Left lung (tissue), 10 donors: ENCODE measurements around the gene SMIM13. TPM values are rescaled to one million over a fixed set of nuclear protein-coding genes. Genes with fewer than 3 reads are reported as not detected.

Source experiments
- ATAC-seq: fragments of 200-7000 bp; cut with Tn5 transposase; one replicate; pipeline ENCODE4 v1.9.1; 2020; ENCODE audit warnings: moderate library complexity
- DNase-seq, 4 donors: peaks; one replicate each; pipeline ENCODE4 v3.0.0-alpha.2; 2013 to 2020
- H3K27ac ChIP-seq, 2 donors: fragments of 200-600 bp; sonication (generic) in 1 of 2; one replicate each; pipeline versions ENCODE4 v1.5.0 to v1.8.0; 2020 to 2021
- H3K27me3 ChIP-seq, 2 donors: fragments of 200-600 bp; sonication (generic) in 1 of 2; one replicate each; pipeline versions ENCODE4 v1.5.0 to v1.8.0; 2020 to 2021
- H3K36me3 ChIP-seq, 2 donors: fragments of 200-600 bp; sonication (generic) in 1 of 2; one replicate each; pipeline versions ENCODE4 v1.5.0 to v1.8.0; 2020 to 2021
- H3K4me1 ChIP-seq, 2 donors: fragments of 200-600 bp; one replicate each; pipeline ENCODE4 v1.8.0; 2021
- H3K4me3 ChIP-seq, 2 donors: fragments of 200-600 bp; sonication (generic) in 1 of 2; one replicate each; pipeline versions ENCODE4 v1.5.0 to v1.8.0; 2020 to 2021; ENCODE audit warnings: mild to moderate bottlenecking in 1 of 2
- H3K9me3 ChIP-seq, 2 donors: fragments of 200-600 bp; sonication (generic) in 1 of 2; one replicate each; pipeline versions ENCODE4 v1.5.0 to v1.8.0; 2020 to 2021
- CTCF ChIP-seq, 2 donors: fragments of 200-600 bp; sonication (generic) in 1 of 2; IDR thresholded peaks; one replicate each; pipeline versions ENCODE4 v1.5.0 to v1.8.0; 2021; ENCODE audit warnings: antibody characterized with exemption in 2 of 2
- intact Hi-C, 2 donors: fragments of 100-400 bp; cut with DNase I; formaldehyde crosslinking; loops; one replicate each; pipeline versions ENCODE4 v1.11.2 to v1.14.2; 2022
- polyA plus RNA-seq, 6 donors: library from polyadenylated mRNA; unstranded; fragments of 120-200 nt; gene quantifications; one replicate each; pipeline ENCODE4 v1.2.1, GENCODE V29; 2013; ENCODE audit not compliant: insufficient read length in 6 of 6
- total RNA-seq, 2 donors: library from RNA; stranded (reverse); fragmentation: NEBNext Ultra II Directional; extraction: Animal tissue kit (Norgen Biotek cat#: 25700); gene quantifications; one replicate each; pipeline ENCODE4 v1.2.1, GENCODE V29; 2021
- donor health status: DM: no; HTN: yes; CAD: no.
- donor health status: DM: no; HTN: no; CAD: no.

The SMIM13 gene
- total and polyA plus RNA-seq, 8 donors = 9.6 to 18.1 (median 15.8) TPM

- Histone ChIP-seq H3K36me3 (no peaks in the 10 kb centered on the region), H3K4me1 (no peaks in the 10 kb centered on the region), H3K9me3 (no peaks in the 10 kb centered on the region), H3K4me3 (no peak overlapping the region), H3K27ac (no peak overlapping the region), H3K27me3 (no peaks in the 10 kb centered on the region)
- no peak for TF ChIP-seq CTCF (IDR thresholded peaks at IDR 0.05)
- intact Hi-C loops = no loop called here
- DNase-seq = no peak
- no peak for ATAC-seq
These were observed 66.6 kb downstream of the SMIM13 start for GRCh38 chr6:11160199-11160598.

GRCh38 chr6:11161031-11161956 is 67.7 kb downstream of the SMIM13 start:
- Histone ChIP-seq H3K27ac (no peak overlapping the region), H3K4me1 (no peaks in the 10 kb centered on the region), H3K4me3 (no peak overlapping the region), H3K36me3 (no peaks in the 10 kb centered on the region), H3K9me3 (no peaks in the 10 kb centered on the region), H3K27me3 (no peaks in the 10 kb centered on the region)
- no peak for TF ChIP-seq CTCF (IDR thresholded peaks at IDR 0.05)
- ATAC-seq (no peak), DNase-seq (no peak)
- intact Hi-C loops = no loop called here

- Histone ChIP-seq H3K4me1 (no peaks in the 10 kb centered on the region), H3K9me3 (no peaks in the 10 kb centered on the region), H3K36me3 (no peaks in the 10 kb centered on the region), H3K27ac (no peak overlapping the region), H3K4me3 (no peak overlapping the region), H3K27me3 (no peaks in the 10 kb centered on the region)
- DNase-seq (no peak), ATAC-seq (no peak)
- TF ChIP-seq CTCF (IDR thresholded peaks at IDR 0.05) = no peak
- intact Hi-C loops = no loop called here
These were observed 68.6 kb downstream of the SMIM13 start for GRCh38 chr6:11162262-11162661.

- H3K36me3 ChIP-seq = no peaks in the 10 kb centered on the region
- intact Hi-C loops = no loop called here
- no peak overlapping the region for H3K4me3 ChIP-seq
- no peak overlapping the region for H3K27ac ChIP-seq
- TF ChIP-seq CTCF (IDR thresholded peaks at IDR 0.05) = no peak
- no peaks in the 10 kb centered on the region for H3K4me1 ChIP-seq
- no peaks in the 10 kb centered on the region for H3K27me3 ChIP-seq
- no peak for DNase-seq
- no peak for ATAC-seq
- no peaks in the 10 kb centered on the region for H3K9me3 ChIP-seq
These were observed 70.3 kb downstream of the SMIM13 start for GRCh38 chr6:11163932-11164331.

- no peak for ATAC-seq
- no peak for DNase-seq
- no peak for TF ChIP-seq CTCF (IDR thresholded peaks at IDR 0.05)
- Histone ChIP-seq H3K36me3 (no peaks in the 10 kb centered on the region), H3K4me3 (no peak overlapping the region), H3K9me3 (no peaks in the 10 kb centered on the region), H3K27me3 (no peaks in the 10 kb centered on the region), H3K27ac (no peak overlapping the region), H3K4me1 (no peaks in the 10 kb centered on the region)
- intact Hi-C loops = no loop called here
These were observed 71.3 kb downstream of the SMIM13 start for GRCh38 chr6:11164717-11165646.
